Measurements from ENCODE around the gene USP13. TPM values are rescaled to one million over a fixed set of nuclear protein-coding genes. Genes with fewer than 3 reads are reported as not detected.
A peak's percentile ranks its signal among the peaks of the same experiment; 100 is the strongest.

Gene USP13
- total RNA-seq, 2 donors from 2014 or later: 6.6 to 14.0 TPM

DNA sequence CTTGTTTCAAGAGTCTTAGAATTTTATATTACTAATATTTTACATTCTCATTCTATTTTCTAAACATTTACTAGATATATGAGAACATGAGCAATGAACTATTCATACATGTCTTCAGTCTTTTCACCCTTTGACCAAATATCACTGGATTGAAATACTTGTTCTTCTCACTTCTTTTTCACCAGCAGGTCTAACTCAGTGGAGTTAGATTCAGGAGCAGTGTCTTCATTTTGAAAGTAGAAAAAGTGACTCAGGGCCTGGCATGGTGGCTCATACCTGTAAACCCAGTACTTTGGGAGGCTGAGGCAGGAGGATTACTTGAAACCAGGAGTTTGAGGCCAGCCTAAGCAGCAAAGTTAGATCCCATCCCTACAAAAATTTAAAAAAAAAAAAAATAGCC, 70.8 kb downstream of the USP13 start:
- Mint-ChIP-seq H3K27me3 (no peaks in the 10 kb centered on the region), H3K36me3 (no peaks in the 10 kb centered on the region)
- ATAC-seq: no peak

DNA sequence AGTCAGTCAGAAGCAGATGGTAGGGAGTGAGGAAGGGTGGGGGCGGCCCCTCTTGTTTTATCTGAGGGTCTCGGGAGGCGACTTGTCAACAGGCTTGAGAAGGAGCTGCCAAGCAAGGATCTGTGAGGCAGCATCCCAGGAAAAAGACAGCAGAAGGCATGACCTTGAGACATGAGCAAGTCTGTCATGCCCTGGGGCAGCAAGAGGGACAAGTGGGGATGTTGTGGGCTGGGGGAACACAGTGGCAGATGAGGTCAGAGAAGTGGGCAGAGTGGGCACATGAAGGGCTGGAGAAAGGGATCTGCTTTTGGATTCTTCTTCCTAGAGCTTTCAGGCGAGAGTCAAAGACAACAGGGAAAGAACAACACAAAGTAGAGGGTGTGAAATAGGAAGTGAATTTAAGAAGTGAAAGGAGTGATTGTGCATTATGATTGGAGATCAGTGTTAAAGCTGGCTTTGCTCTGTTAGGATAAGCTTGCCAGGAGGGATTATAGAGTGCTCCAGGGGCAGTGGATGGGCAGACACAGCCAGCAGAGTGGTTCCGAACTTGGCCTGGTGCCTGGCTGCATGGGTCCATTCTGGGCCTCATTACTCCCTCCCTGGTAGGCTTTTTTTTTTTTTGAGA, 73.3 kb downstream of the USP13 start:
- Mint-ChIP-seq H3K27me3 (no peaks in the 10 kb centered on the region), H3K9me3 (no peaks in the 10 kb centered on the region), H3K4me3 (no peak overlapping the region), H3K36me3 (no peaks in the 10 kb centered on the region), H3K27ac (no peak overlapping the region), H3K4me1 (ENCODE audit: low read depth in 2 of 2) (no peaks in the 10 kb centered on the region)
- no peak for DNase-seq (ENCODE audit: low spot score)
- no peak for ATAC-seq

More for the DNA sequence above, 70.8 kb downstream of the USP13 start:
- DNase-seq (ENCODE audit: low spot score): no peak
- no peak overlapping the region for H3K4me3 Mint-ChIP-seq
- no peaks in the 10 kb centered on the region for H3K9me3 Mint-ChIP-seq
- H3K4me1 Mint-ChIP-seq (ENCODE audit: low read depth in 2 of 2): no peaks in the 10 kb centered on the region
- no peak overlapping the region for H3K27ac Mint-ChIP-seq

DNA sequence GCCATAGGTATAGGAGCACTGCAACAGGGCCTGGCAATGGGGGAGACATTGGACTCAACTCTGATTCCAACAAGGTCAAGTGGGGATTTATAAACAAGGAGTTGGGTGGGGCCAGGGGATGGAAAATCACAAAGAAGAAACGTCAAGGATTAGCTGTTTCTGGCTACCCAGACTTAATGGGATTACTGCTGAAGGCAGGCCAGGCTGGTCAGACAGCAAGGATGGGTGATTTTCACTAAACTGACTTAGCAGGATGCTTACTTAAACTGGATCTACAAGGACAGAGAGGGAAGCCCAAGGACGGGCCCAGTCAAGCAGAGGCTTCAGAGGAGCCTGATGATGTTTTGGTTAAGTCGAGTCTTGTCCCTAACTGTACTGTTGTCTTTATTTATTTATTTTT, 76.2 kb downstream of the USP13 start:
- Mint-ChIP-seq H3K9me3 (no peaks in the 10 kb centered on the region), H3K4me1 (ENCODE audit: low read depth in 2 of 2) (no peaks in the 10 kb centered on the region)

DNA sequence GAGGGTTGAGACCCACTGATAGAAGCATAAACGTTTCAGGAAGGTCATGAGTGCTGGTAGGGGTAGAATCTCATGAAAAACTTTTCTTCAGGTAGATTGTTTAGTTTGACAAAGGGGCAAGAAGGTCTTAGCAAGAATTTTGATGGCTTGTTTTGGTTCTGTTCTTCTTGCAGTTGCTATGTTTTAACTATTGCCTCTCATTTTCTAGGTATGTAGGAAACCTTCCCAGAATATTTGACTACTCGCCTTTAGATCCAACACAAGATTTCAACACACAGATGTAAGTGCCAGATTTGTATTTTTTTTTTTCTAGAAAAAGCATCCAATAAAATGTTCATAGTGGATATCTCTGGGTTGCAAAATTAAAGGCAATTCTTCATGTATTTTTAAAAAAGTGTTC, 77.1 kb downstream of the USP13 start:
- H3K4me1 Mint-ChIP-seq (ENCODE audit: low read depth in 2 of 2): no peaks in the 10 kb centered on the region
- no peaks in the 10 kb centered on the region for H3K27me3 Mint-ChIP-seq
- ATAC-seq (no peak), DNase-seq (ENCODE audit: low spot score) (no peak)
- H3K4me3 Mint-ChIP-seq: no peak overlapping the region
- no peaks in the 10 kb centered on the region for H3K36me3 Mint-ChIP-seq
- no peak overlapping the region for H3K27ac Mint-ChIP-seq
- H3K9me3 Mint-ChIP-seq: no peaks in the 10 kb centered on the region

More for the DNA sequence above, 76.2 kb downstream of the USP13 start:
- H3K27ac Mint-ChIP-seq: no peak overlapping the region
- H3K4me3 Mint-ChIP-seq: no peak overlapping the region
- ATAC-seq (no peak), DNase-seq (ENCODE audit: low spot score) (no peak)
- no peaks in the 10 kb centered on the region for H3K27me3 Mint-ChIP-seq
- no peaks in the 10 kb centered on the region for H3K36me3 Mint-ChIP-seq

DNA sequence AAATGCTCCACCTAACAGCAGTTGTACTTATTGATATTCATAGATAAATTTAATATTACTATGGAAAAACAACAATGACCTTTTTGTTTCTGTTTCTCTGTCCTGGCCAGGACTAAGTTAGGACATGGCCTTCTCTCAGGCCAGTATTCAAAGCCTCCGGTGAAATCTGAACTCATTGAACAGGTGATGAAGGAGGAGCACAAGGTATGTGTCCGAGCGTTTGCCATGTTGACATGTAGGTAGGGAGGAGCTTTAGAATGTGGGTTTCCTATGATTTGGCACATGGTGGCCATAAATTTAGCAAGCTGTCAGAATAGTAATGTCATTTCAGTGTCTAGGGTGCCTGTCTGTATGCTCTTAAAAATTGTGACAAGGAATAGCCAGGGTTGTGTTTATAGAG, 77.7 kb downstream of the USP13 start:
- no peak overlapping the region for H3K27ac Mint-ChIP-seq
- no peaks in the 10 kb centered on the region for H3K36me3 Mint-ChIP-seq
- no peak for DNase-seq (ENCODE audit: low spot score)

DNA sequence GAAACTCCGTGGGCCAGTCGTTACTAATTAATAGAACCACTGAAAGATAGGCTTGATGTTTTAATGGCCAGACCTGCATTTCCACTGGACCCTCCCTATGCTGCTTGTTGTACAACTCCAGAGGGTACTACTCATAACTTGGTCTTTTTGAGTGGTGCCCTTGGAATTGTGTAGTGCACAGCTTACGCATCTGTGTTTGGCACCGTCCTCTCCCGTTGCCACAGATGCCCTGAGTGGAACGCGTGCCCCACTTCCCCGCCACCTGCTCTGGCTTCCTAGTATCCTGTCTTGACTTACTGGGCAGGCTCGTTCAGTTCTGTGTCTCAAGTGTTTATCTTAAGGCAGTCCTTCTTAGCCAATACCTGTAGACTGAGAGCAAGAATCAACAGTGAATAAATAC, 78.7 kb downstream of the USP13 start:
- Mint-ChIP-seq H3K9me3 (no peaks in the 10 kb centered on the region), H3K4me1 (ENCODE audit: low read depth in 2 of 2) (no peaks in the 10 kb centered on the region), H3K27ac (no peak overlapping the region), H3K27me3 (no peaks in the 10 kb centered on the region), H3K4me3 (no peak overlapping the region), H3K36me3 (no peaks in the 10 kb centered on the region)
- DNase-seq (ENCODE audit: low spot score): no peak
- no peak for ATAC-seq

More for the DNA sequence above, 77.7 kb downstream of the USP13 start:
- no peak for ATAC-seq
- Mint-ChIP-seq H3K9me3 (no peaks in the 10 kb centered on the region), H3K27me3 (no peaks in the 10 kb centered on the region), H3K4me3 (no peak overlapping the region), H3K4me1 (ENCODE audit: low read depth in 2 of 2) (no peaks in the 10 kb centered on the region)

DNA sequence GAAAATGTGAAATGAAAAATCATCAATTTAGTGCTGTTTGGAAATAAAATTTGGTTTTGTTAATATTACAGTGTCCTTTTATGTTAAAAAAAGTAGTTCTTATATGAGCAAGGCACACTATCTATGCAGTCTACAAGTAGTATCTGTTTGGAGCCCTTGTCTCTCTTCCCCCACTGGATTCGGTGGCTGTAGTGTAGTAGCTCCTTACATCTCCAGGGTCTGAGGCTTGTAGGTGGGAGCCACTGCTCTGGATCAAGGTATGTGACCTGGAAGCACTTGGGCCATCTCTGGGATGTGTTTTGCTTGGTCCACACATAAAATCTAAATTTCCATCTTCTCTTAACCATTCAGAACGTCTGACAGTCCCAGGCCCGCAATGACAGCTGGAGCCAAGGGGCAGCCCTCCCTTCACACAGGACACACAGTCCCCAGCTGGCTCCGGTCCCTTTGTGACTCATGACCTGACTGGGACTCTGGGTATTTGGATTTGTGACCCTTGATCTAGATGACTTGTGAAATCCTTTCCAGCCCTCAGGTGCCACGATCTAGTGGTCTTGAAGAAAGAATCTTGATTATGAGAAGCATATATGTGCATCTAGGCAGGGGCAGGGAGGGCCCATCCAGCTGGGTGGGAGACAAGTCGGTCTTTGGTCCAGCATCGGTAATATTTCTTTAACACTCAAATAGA, 80.0 kb downstream of the USP13 start:
- Mint-ChIP-seq H3K27me3 (no peaks in the 10 kb centered on the region), H3K9me3 (no peaks in the 10 kb centered on the region), H3K4me3 (no peak overlapping the region), H3K27ac (no peak overlapping the region), H3K36me3 (no peaks in the 10 kb centered on the region), H3K4me1 (ENCODE audit: low read depth in 2 of 2) (no peaks in the 10 kb centered on the region)
- no peak for ATAC-seq
- DNase-seq (ENCODE audit: low spot score): no peak

DNA sequence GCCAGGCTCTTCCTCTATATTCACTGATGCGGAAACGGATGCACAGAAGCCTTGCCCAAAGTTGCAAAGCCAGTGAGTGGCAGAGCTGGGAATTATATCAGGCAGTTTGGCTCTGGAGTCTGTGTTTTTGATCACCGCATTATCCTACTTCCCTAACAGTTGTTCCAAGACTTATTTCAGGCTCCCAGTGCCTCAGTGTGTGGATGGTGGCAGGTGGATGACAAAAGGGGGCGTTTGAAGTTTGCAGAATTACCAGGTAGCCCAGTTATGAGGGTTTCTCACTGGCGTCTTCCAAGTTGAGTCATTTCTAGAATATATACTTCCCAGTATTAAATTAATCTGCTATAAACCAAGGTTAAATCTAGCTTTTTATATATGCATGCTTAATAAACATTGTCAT, 81.0 kb downstream of the USP13 start:
- Mint-ChIP-seq H3K36me3 (no peaks in the 10 kb centered on the region), H3K4me3 (no peak overlapping the region), H3K4me1 (ENCODE audit: low read depth in 2 of 2) (no peaks in the 10 kb centered on the region), H3K27me3 (no peaks in the 10 kb centered on the region), H3K27ac (no peak overlapping the region), H3K9me3 (no peaks in the 10 kb centered on the region)
- ATAC-seq (no peak), DNase-seq (ENCODE audit: low spot score) (no peak)

DNA sequence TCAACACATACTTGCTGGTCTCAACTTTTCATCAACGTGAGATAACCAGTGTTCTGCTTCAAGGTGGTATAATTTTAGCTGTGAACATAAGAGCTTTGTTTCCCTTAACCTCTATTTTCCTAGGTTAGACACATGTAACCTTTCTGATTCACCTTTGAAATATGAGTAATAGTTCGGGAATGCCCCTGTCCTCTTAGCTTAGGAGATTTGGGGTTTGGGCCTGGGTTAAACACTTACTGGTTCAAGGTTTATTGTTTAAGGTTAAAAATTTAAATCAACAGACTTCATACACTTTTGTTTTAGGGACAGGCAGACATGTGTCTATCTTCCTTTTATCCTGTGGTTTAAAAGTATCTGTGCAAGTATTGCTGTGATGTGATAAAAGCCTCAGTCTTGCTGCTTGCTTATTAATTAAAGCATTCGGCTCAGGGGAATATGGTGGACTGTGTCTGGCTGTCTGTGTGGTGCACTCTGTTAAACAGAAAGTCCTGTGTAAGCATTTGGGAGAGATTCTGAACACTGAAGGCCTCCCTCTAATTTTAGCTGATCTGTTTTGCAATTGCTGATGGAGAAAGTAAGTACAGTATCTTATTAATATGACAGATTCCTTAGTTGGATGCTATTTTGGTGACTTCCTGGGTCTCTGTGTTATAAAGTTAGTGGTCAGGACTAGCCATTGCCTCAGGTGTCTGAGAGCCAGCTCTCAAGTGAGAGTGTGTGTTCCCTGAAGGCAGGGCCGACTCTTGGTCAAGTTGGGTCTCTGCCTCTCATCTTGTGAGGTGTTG, 81.8 kb downstream of the USP13 start:
- no peaks in the 10 kb centered on the region for H3K36me3 Mint-ChIP-seq
- no peaks in the 10 kb centered on the region for H3K27me3 Mint-ChIP-seq
- no peaks in the 10 kb centered on the region for H3K9me3 Mint-ChIP-seq
- ATAC-seq (no peak), DNase-seq (ENCODE audit: low spot score) (no peak)
- no peak overlapping the region for H3K4me3 Mint-ChIP-seq
- no peaks in the 10 kb centered on the region for H3K4me1 Mint-ChIP-seq (ENCODE audit: low read depth in 2 of 2)
- no peak overlapping the region for H3K27ac Mint-ChIP-seq

DNA sequence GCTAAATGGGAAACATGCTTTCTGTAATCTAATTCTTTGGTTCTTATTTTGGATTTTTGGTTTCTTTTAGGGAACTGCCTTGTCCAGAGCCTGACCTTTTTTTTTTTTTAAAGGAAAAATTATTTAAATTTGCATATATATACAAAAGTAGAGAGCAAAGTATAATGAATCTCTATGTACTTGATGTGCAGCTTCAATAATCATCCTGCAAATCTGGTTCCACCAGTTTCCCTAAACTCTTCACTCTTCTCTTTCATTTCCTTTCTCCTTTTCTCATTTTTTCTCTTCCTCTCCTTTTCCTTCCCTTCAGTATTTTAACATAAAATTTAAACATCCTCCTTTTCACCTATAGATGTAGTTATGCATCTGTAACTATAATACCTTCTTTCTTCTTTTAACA, 82.5 kb downstream of the USP13 start:
- Mint-ChIP-seq H3K27ac (no peak overlapping the region), H3K9me3 (no peaks in the 10 kb centered on the region), H3K4me3 (no peak overlapping the region), H3K4me1 (ENCODE audit: low read depth in 2 of 2) (no peaks in the 10 kb centered on the region), H3K27me3 (no peaks in the 10 kb centered on the region), H3K36me3 (no peaks in the 10 kb centered on the region)
- ATAC-seq: no peak
- no peak for DNase-seq (ENCODE audit: low spot score)

DNA sequence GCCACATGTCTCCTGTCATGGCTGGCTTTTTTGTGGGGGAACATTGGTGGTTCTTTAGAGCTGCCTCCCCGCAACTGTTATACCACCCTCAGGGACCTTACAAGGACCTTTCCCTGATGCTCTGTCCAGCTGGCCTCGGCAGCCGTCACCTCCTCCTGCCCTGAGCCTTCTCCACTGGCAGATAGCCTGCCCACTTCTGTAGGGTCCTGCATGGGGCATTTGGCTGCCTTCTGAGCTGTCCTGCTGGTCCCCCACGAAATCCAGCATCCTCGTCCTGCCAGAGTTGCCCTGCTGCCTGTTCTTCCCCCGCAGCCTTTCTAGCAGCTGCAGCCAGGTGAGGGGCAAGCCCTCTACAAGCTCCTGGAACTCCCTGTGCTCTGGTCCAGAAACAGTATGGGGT, 86.2 kb downstream of the USP13 start:
- no peaks in the 10 kb centered on the region for H3K36me3 Mint-ChIP-seq
- H3K27ac Mint-ChIP-seq: no peak overlapping the region
- peak in 1 of 2 donors; percentile 36 for ATAC-seq
- H3K4me1 Mint-ChIP-seq (ENCODE audit: low read depth in 2 of 2): no peaks in the 10 kb centered on the region
- H3K9me3 Mint-ChIP-seq: no peaks in the 10 kb centered on the region
- no peak for DNase-seq (ENCODE audit: low spot score)
- no peak overlapping the region for H3K4me3 Mint-ChIP-seq
- no peaks in the 10 kb centered on the region for H3K27me3 Mint-ChIP-seq

DNA sequence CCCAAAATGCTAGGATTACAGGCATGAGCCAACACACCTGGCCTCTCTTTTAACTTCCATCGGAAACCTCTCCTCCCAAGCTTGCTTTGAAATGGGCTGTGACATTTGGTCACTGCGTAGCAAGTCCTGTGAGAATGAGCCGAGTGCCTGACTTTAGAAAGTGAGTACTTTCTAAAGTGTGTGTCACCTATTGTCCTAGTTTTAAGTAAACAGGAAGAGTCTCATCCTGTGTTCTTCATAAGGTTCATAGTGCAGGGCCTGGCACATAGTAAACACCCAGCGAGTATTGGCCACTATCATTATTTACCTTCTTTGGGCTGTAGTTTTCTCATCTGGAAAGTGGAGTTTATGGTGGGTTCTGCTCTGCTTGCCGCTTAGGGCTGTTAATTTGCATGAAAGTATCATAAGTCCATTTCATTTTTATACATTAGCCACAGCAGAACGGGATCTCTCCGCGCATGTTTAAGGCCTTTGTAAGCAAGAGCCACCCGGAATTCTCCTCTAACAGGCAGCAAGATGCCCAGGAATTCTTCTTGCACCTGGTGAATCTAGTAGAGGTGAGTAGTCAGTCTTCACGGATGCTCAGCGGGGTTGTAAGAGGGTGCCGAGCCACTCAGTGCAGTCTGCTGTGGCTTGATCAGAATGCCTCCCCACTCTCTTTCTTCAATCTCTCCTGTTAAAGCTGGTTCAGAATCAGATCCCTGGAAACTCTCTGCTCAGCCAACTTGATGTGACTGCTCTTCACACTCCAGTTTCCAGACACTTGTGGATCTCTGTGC, 87.2 kb downstream of the USP13 start:
- DNase-seq (ENCODE audit: low spot score) (no peak), ATAC-seq (peak in 1 of 2 donors; percentile 43)
- H3K9me3 Mint-ChIP-seq: no peaks in the 10 kb centered on the region
- no peak overlapping the region for H3K4me3 Mint-ChIP-seq
- H3K27me3 Mint-ChIP-seq: no peaks in the 10 kb centered on the region
- no peak overlapping the region for H3K27ac Mint-ChIP-seq
- no peaks in the 10 kb centered on the region for H3K36me3 Mint-ChIP-seq
- H3K4me1 Mint-ChIP-seq (ENCODE audit: low read depth in 2 of 2): peaks cover 0 to 5% of the 10 kb centered on the region in 2 donors

DNA sequence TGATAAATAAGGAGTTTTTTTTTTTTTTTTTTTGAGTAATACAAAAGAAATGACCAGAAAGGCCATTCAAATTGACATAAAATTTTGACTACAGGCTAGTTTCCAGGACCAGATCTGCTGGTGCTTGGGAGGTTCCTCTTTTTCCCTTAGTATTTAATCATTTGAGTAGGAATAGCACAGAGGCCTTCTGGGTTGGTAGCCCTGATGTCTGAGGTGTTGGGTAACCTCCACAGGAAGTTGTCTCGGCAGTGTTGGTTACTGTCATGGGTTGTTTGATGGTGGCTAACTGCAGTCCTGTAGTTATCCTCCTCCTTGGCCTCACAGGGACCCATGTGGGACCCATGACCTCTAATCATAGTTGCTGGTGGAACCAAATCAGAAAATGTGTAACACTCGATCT, 91.1 kb downstream of the USP13 start:
- ATAC-seq (peak; percentile 15 to 57), DNase-seq (ENCODE audit: low spot score) (no peak)
- no peaks in the 10 kb centered on the region for H3K27me3 Mint-ChIP-seq
- H3K9me3 Mint-ChIP-seq: no peaks in the 10 kb centered on the region
- no peak overlapping the region for H3K27ac Mint-ChIP-seq
- H3K4me1 Mint-ChIP-seq (ENCODE audit: low read depth in 2 of 2): peaks cover 0 to 5% of the 10 kb centered on the region in 2 donors
- H3K4me3 Mint-ChIP-seq: no peak overlapping the region
- no peaks in the 10 kb centered on the region for H3K36me3 Mint-ChIP-seq

DNA sequence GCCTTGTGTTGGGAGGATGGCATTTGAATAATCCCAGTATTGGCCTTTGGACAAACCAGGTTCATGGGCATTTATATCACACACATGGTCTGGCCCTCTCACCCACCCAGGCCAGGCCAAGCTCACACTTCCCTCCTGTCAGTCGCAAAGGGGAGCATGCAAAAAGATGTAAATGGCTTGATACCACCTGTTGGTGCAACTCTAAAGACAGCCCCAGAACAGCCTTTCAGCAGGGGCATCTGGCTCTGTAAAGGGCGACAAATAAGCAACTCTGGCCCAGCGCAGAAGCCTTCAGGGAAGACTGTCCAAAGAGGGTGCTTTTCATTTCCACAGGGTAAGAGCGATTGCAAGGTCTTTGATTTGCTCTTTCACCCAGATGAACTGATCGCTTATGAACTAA, 91.8 kb downstream of the USP13 start:
- no peak for DNase-seq (ENCODE audit: low spot score)
- Mint-ChIP-seq H3K27me3 (no peaks in the 10 kb centered on the region), H3K27ac (no peak overlapping the region), H3K36me3 (no peaks in the 10 kb centered on the region), H3K4me1 (ENCODE audit: low read depth in 2 of 2) (peaks cover 0 to 5% of the 10 kb centered on the region in 2 donors), H3K9me3 (no peaks in the 10 kb centered on the region), H3K4me3 (no peak overlapping the region)
- no peak for ATAC-seq
